Cardiac fibroblast (primary cell): Measurements from ENCODE around the gene DPYD.

ENCODE experiments used
- DNase-seq, 2 donors: peaks; one replicate each; pipeline versions ENCODE4 v3.0.0 to v3.0.0-alpha.2; 2010; ENCODE audit warnings: low read depth in 2 of 2
- H3K4me3 ChIP-seq, 2 donors: replicated peaks in 1 of 2; 1 replicate in 1 of 2; 2 replicates in 1 of 2; pipeline ENCODE4 v1.5.1; 2011; ENCODE audit warnings: low read depth in 2 of 2, low read length in 2 of 2, mild to moderate bottlenecking in 2 of 2, moderate library complexity in 1 of 2
- CTCF ChIP-seq: IDR thresholded peaks from one replicate; pipeline ENCODE4 v1.5.1; 2011; ENCODE audit warnings: low read depth, mild to moderate bottlenecking, low read length, inconsistent platforms

The DPYD gene

GRCh38 chr1:97307151-97307550 is 613.7 kb downstream of the DPYD start:
- no peak for TF ChIP-seq CTCF

GRCh38 chr1:97306504-97306903 is 614.3 kb downstream of the DPYD start:
- no peak for DNase-seq
- TF ChIP-seq CTCF = no peak
- no peak overlapping the region for H3K4me3 ChIP-seq

More at GRCh38 chr1:97307151-97307550, 613.7 kb downstream of the DPYD start:
- DNase-seq = no peak
- no peak overlapping the region for H3K4me3 ChIP-seq

- DNase-seq = no peak
- no peak for TF ChIP-seq CTCF
Measured at GRCh38 chr1:97304366-97304765, 616.5 kb downstream of the DPYD start.

GRCh38 chr1:97298966-97299365 is 621.9 kb downstream of the DPYD start:
- TF ChIP-seq CTCF = no peak
- no peak overlapping the region for H3K4me3 ChIP-seq
- DNase-seq = no peak

More at GRCh38 chr1:97304366-97304765, 616.5 kb downstream of the DPYD start:
- H3K4me3 ChIP-seq = no peak overlapping the region

- no peak for TF ChIP-seq CTCF
- H3K4me3 ChIP-seq = no peak overlapping the region
- no peak for DNase-seq
Measured at GRCh38 chr1:97297611-97298010, 623.2 kb downstream of the DPYD start.

GRCh38 chr1:97281962-97282361 is 638.9 kb downstream of the DPYD start:
- H3K4me3 ChIP-seq = no peak overlapping the region
- no peak for TF ChIP-seq CTCF
- peak; percentile 6 to 34 for DNase-seq
